Measurements from ENCODE around the gene PLEKHM3.
A peak's percentile ranks its signal among the peaks of the same experiment; 100 is the strongest.

The PLEKHM3 gene

GRCh38 chr2:208025037-208025813 is at the start of gene PLEKHM3:
TSS of gene PLEKHM3 (minus strand) at chr2:208025527. CDS start at chr2:208001639, 23,888 bp downstream.
- peak; percentile 78 for DNase-seq (ENCODE audit: extremely low spot score)
- ChIA-PET POLR2A (interaction anchor here (0.7 to 1.7 kb wide), 7 partner anchors 8 to 400 kb away, joined by 3 to 6 read pairs (median 3); partner anchors contain the start of genes CCNYL1 and METTL21A), CTCF (interaction anchor here (0.6 kb wide), 1 partner anchor 209 kb away, joined by 3 read pairs; no protein-coding TSS in a partner anchor)
- TF ChIP-seq CTBP1 (IDR thresholded peaks at IDR 0.05; ENCODE audit: borderline replicate concordance) (peak; percentile 86), FOXM1 (IDR thresholded peaks at IDR 0.05; ENCODE audit: borderline replicate concordance) (peak; percentile 53; the same call in 1 of the 2 replicates), L3MBTL2 (conservative IDR thresholded peaks at IDR 0.05) (peak; percentile 46), BHLHE40 (IDR thresholded peaks at IDR 0.05; ENCODE audit: borderline replicate concordance) (no peak), ELF4 (IDR thresholded peaks at IDR 0.05) (peak; percentile 32; the same call in 1 of the 2 replicates), LEF1 (IDR thresholded peaks at IDR 0.05; ENCODE audit: borderline replicate concordance) (no peak), FOXK2 (IDR thresholded peaks at IDR 0.05) (peak; percentile 96), ARNT (IDR thresholded peaks at IDR 0.05) (peak; percentile 64), PKNOX1 (IDR thresholded peaks at IDR 0.05) (peak; percentile 20; the same call in 1 of the 2 replicates), SUZ12 (IDR thresholded peaks at IDR 0.05) (no peak)

- POLR2A ChIA-PET = no interaction called here
Measured at GRCh38 chr2:208074610-208075356, 49.5 kb upstream of the PLEKHM3 start.

GRCh38 chr2:208072250-208072892 is 47.0 kb upstream of the PLEKHM3 start:
- peak; percentile 74 for DNase-seq (ENCODE audit: extremely low spot score)
- ChIA-PET CTCF (interaction anchor here (0.6 to 1.1 kb wide), 6 partner anchors 32 to 327 kb away, joined by 3 to 4 read pairs (median 4); partner anchors contain the start of gene IDH1), POLR2A (no interaction called here)
- no peak for TF ChIP-seq TARDBP (IDR thresholded peaks at IDR 0.05)
- TF ChIP-seq HDGF (IDR thresholded peaks at IDR 0.05; ENCODE audit: borderline replicate concordance) = no peak
- TF ChIP-seq FOXM1 (IDR thresholded peaks at IDR 0.05; ENCODE audit: borderline replicate concordance) = no peak

More at GRCh38 chr2:208074610-208075356, 49.5 kb upstream of the PLEKHM3 start:
- TF ChIP-seq BHLHE40 (IDR thresholded peaks at IDR 0.05; ENCODE audit: borderline replicate concordance) (no peak), PKNOX1 (IDR thresholded peaks at IDR 0.05) (no peak), FOXA1 (IDR thresholded peaks at IDR 0.05) (no peak), SUZ12 (IDR thresholded peaks at IDR 0.05) (no peak), LEF1 (IDR thresholded peaks at IDR 0.05; ENCODE audit: borderline replicate concordance) (no peak), ZNF384 (IDR thresholded peaks at IDR 0.05) (no peak), HDGF (IDR thresholded peaks at IDR 0.05; ENCODE audit: borderline replicate concordance) (no peak), TARDBP (IDR thresholded peaks at IDR 0.05) (no peak), ELF4 (IDR thresholded peaks at IDR 0.05) (no peak), CTBP1 (IDR thresholded peaks at IDR 0.05; ENCODE audit: borderline replicate concordance) (no peak), L3MBTL2 (conservative IDR thresholded peaks at IDR 0.05) (no peak), SP1 (IDR thresholded peaks at IDR 0.05) (no peak), FOXK2 (IDR thresholded peaks at IDR 0.05) (no peak), FOXM1 (IDR thresholded peaks at IDR 0.05; ENCODE audit: borderline replicate concordance) (no peak), NFRKB (IDR thresholded peaks at IDR 0.05) (no peak), ARNT (IDR thresholded peaks at IDR 0.05) (no peak)
- DNase-seq (ENCODE audit: extremely low spot score) = no peak
- CTCF ChIA-PET = interaction anchor here (0.6 kb wide), 1 partner anchor 9 kb away, joined by 3 read pairs; no protein-coding TSS in a partner anchor

GRCh38 chr2:208069186-208069585 is 43.9 kb upstream of the PLEKHM3 start:
- ChIA-PET POLR2A (no interaction called here), CTCF (interaction anchor here (1.4 kb wide), 1 partner anchor 29 kb away, joined by 3 read pairs; no protein-coding TSS in a partner anchor)
- no peak for DNase-seq (ENCODE audit: extremely low spot score)
- TF ChIP-seq BHLHE40 (IDR thresholded peaks at IDR 0.05; ENCODE audit: borderline replicate concordance) = no peak
- no peak for TF ChIP-seq ARNT (IDR thresholded peaks at IDR 0.05)
- TF ChIP-seq ELF4 (IDR thresholded peaks at IDR 0.05) = no peak
- no peak for TF ChIP-seq PKNOX1 (IDR thresholded peaks at IDR 0.05)
- TF ChIP-seq NFRKB (IDR thresholded peaks at IDR 0.05) = no peak
- TF ChIP-seq FOXM1 (IDR thresholded peaks at IDR 0.05; ENCODE audit: borderline replicate concordance) = no peak
- TF ChIP-seq FOXA1 (IDR thresholded peaks at IDR 0.05) = no peak
- TF ChIP-seq HDGF (IDR thresholded peaks at IDR 0.05; ENCODE audit: borderline replicate concordance) = no peak
- TF ChIP-seq LEF1 (IDR thresholded peaks at IDR 0.05; ENCODE audit: borderline replicate concordance) = no peak
- TF ChIP-seq TARDBP (IDR thresholded peaks at IDR 0.05) = no peak

- TF ChIP-seq NFRKB (IDR thresholded peaks at IDR 0.05) = no peak
- TF ChIP-seq HDGF (IDR thresholded peaks at IDR 0.05; ENCODE audit: borderline replicate concordance) = no peak
- TF ChIP-seq PKNOX1 (IDR thresholded peaks at IDR 0.05) = no peak
- no peak for TF ChIP-seq BHLHE40 (IDR thresholded peaks at IDR 0.05; ENCODE audit: borderline replicate concordance)
- TF ChIP-seq SP1 (IDR thresholded peaks at IDR 0.05) = no peak
- TF ChIP-seq FOXA1 (IDR thresholded peaks at IDR 0.05) = no peak
- TF ChIP-seq ZNF384 (IDR thresholded peaks at IDR 0.05) = no peak
- TF ChIP-seq CTBP1 (IDR thresholded peaks at IDR 0.05; ENCODE audit: borderline replicate concordance) = no peak
- TF ChIP-seq ARNT (IDR thresholded peaks at IDR 0.05) = no peak
- TF ChIP-seq ELF4 (IDR thresholded peaks at IDR 0.05) = no peak
- TF ChIP-seq SUZ12 (IDR thresholded peaks at IDR 0.05) = no peak
- no peak for TF ChIP-seq FOXK2 (IDR thresholded peaks at IDR 0.05)
- no peak for TF ChIP-seq L3MBTL2 (conservative IDR thresholded peaks at IDR 0.05)
- no peak for TF ChIP-seq TARDBP (IDR thresholded peaks at IDR 0.05)
- no peak for TF ChIP-seq FOXM1 (IDR thresholded peaks at IDR 0.05; ENCODE audit: borderline replicate concordance)
- no peak for TF ChIP-seq LEF1 (IDR thresholded peaks at IDR 0.05; ENCODE audit: borderline replicate concordance)
- POLR2A ChIA-PET = no interaction called here
- DNase-seq (ENCODE audit: extremely low spot score) = no peak
- CTCF ChIA-PET = no interaction called here
Measured at GRCh38 chr2:208066016-208066415, 40.7 kb upstream of the PLEKHM3 start.

All from HEK293T (cell line).